K562 treated with DMSO at 1 percent for 4 hours (cell line): ENCODE results near the gene RILPL2. TPM values are rescaled to one million over a fixed set of nuclear protein-coding genes. Genes with fewer than 3 reads are reported as not detected.

Experiments
- total RNA-seq: library from RNA; unstranded; fragments of 300-600 nt; gene quantifications from 2 replicates; pipeline ENCODE4 v1.2.3, GENCODE V29; 2022; ENCODE audit not compliant: insufficient read depth

RILPL2 gene
- 7.9 and 9.1 TPM in 2 replicates for total RNA-seq

GRCh38 chr12:123436017-123436964, at the start of gene RILPL2:
RILPL2 (minus strand) TSS chr12:123436684; CDS start chr12:123436420, 264 bp downstream.

GRCh38 chr12:123457980-123458779, 21.7 kb upstream of the RILPL2 start, which contains the start of gene SNRNP35:
SNRNP35 (plus strand) TSS chr12:123458139; CDS start chr12:123465541, 7,402 bp downstream.

Other genes with a start within 250 kb of the RILPL2 start
- gene MPHOSPH9, start 203.5 kb downstream of the RILPL2 start, total RNA-seq, result 23.6 and 24.2 TPM in 2 replicates
- gene MTRFR, start 203.2 kb downstream of the RILPL2 start, total RNA-seq, result 25.9 and 33.1 TPM in 2 replicates
- gene CDK2AP1, start 164.8 kb downstream of the RILPL2 start, total RNA-seq, result 46.5 and 71.8 TPM in 2 replicates
- 11.0 and 13.9 TPM in 2 replicates for gene SBNO1, start 71.8 kb downstream of the RILPL2 start, total RNA-seq
- gene KMT5A, start 52.6 kb downstream of the RILPL2 start, total RNA-seq, result 72.4 and 84.7 TPM in 2 replicates
- 15.5 and 25.5 TPM in 2 replicates for gene SNRNP35, start 21.5 kb upstream of the RILPL2 start, total RNA-seq
- 3.3 and 3.7 TPM in 2 replicates for gene RILPL1, start 97.0 kb upstream of the RILPL2 start, total RNA-seq
- gene TMED2, start 147.9 kb upstream of the RILPL2 start, total RNA-seq, result 123 and 139 TPM in 2 replicates
- gene DDX55, start 165.4 kb upstream of the RILPL2 start, total RNA-seq, result 14.2 and 22.0 TPM in 2 replicates
- 29.7 and 46.7 TPM in 2 replicates for gene EIF2B1, start 197.0 kb upstream of the RILPL2 start, total RNA-seq
- 19.9 and 20.2 TPM in 2 replicates for gene GTF2H3, start 197.1 kb upstream of the RILPL2 start, total RNA-seq
- 3.3 and 4.1 TPM in 2 replicates for gene TCTN2, start 234.4 kb upstream of the RILPL2 start, total RNA-seq